ENCODE data around the gene SEMG2.

Gene SEMG2

DNA sequence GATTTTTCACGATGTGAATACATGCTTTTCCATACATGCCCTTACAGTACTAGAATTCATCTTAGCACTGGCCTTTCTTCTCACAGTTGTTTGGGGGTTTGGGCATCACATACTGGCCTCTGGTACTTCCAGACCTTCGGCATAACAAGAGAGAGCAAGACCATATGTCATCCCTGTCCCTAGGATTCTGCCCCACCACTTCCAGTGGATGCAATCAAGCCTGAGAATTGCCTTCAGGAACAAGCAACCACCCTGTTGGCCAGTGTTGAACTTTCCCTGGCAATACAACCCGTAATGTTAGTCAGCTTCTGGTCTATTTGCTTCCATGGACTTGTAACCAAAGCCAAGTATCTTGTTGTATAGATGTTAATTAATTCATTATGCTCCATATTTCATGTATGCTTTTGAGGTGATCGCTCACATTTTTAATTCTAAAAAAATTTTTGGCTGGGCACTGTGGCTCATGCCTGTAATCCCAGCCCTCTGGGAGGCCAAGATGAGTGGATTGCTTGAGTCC lies 48.6 kb downstream of the SEMG2 start:
- DNase-seq (ENCODE audit: extremely low read depth, low read depth) = no peak
- no peak for TF ChIP-seq CTCF (IDR thresholded peaks at IDR 0.05; ENCODE audit: low read depth, low read length, missing control alignments)
- H3K4me3 ChIP-seq (replicated peaks; ENCODE audit: low read depth, low read length) = no peak overlapping the region

Data from HFF-Myc (cell line).